ENCODE results near the gene PLXNB1.
A peak's percentile ranks its signal among the peaks of the same experiment; 100 is the strongest.
"Not testable (repeated sequence)": the region's sequence is repeated elsewhere in the genome, so short reads cannot be mapped to it uniquely, and the experiment has no call there.

PLXNB1 gene

DNA sequence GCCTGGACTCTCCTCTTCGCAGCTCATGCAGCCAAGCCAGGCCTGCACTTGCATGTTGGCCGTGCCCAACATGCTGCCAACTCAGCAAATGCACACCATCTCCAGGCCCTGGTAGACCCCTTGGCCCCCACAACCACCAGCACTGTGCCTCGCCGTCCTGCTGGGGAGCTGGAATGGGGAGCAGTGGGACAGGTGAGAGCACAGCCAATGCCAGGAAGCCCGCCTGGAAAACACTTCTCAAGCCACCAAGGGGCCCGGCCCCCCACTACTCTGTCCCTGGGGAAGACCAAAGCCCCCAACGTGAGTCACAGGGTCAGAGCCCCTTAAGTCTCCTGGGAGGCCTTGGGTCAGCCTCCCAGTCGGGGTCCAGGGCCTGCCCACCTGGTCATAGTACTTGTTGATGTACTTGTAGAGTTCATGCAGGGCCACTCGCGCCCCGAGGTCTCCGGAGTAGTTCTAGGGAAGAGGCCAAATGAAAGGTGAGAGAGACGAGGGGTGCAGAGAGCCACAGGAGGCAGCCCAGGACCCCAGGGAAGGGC is 24.5 kb downstream of the PLXNB1 start:
- no peak for DNase-seq (ENCODE audit: low read depth)

DNA sequence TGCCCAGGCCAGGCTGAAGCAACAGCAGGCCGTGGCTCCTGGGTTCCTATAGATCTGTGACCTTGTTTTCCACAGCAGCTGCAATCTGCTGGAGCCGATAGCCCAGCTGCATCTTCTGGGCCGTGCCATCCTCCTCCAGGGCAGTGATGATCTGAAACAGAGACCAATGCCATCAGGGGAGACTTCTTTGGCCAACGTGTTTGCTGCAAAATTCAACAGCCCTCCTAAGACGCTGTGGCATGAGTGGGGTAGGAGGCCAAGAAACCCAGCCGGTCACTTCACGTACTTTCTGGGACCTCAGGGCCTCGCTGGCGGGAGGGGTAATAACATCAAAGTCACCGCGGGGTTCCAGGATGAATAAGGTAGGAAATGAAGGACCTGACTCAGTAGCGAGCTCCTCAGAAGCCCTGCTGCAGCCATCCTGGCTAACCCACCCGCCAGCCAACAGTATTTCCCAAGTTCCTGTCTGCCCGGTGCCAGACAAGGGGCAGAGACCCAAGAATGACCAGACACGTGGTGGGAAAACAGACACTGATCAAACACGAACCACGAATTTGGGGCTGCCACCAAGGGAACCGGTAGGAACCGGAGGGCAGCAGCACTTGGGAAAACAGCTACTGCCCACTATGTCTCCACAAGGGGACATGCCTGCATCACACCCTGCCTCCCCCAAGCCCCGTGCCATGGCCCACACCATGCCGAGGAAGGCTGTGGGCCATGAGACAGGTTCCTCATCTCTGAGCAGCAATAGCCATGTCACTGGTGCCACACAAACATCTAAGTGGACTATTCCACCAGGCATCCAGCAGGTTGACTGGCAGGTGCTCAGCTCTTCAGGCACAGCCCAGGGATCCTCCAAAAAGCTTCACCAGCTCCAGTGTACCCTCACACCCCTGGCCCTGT is 25.2 kb downstream of the PLXNB1 start:
- DNase-seq (ENCODE audit: low read depth), result no peak

- no peak for DNase-seq (ENCODE audit: low read depth)
Measured at GRCh38 chr3:48403533-48404439, 26.1 kb downstream of the PLXNB1 start.

GRCh38 chr3:48402907-48403306 is 27.0 kb downstream of the PLXNB1 start:
- DNase-seq (ENCODE audit: low read depth), result no peak

- peak; percentile 85 for DNase-seq (ENCODE audit: low read depth)
Measured at GRCh38 chr3:48402281-48402732, 27.6 kb downstream of the PLXNB1 start.

DNA sequence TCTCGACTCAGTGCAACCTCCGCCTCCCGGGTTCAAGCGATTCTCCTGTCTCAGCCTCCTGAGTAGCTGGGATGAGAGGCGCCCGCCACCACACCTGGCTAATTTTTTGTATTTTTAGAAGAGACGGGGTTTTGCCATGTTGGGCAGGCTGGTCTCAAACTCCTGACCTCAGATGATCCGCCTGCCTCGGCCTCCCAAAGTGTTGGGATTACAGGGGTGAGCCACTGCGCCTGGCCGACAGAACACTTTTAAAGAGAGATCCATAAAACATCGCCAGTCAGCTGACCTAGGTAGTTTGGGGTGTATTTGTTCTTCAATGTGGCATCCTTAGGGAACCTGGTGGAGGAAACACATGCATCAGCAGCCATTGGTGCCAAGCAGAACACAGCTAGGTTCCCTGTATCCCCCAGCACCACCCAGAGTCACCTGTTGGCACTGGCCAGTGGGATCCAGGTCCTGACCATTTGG is 28.4 kb downstream of the PLXNB1 start:
- not testable (repeated sequence) for DNase-seq (ENCODE audit: low read depth)

DNA sequence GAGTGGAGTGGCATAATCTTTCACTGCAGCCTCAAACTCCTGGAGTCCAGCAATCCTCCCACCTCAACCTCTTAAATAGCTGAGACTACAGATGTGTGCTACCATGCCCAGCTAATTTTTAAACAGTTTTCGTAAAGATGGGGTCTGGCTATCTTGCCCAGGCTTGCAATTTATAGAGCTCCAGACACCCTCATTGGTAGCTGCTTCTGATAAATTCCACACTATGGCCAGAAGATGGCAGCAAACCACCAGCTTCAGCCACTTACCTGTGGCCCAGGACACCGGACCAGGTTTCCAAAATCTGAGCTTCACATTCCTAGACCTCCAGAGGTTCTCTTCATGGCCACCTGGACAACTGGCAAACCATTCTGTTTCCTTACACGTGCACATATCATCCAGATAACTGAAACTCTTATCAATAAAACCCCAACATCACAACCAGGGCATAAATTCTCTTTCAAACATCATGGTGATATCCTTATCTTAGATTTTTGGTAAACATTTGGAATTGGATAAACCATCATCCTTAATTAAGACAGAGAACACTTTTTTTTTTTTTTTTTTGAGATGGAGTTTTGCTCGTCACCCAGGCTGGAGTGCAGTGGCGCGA is 29.0 kb downstream of the PLXNB1 start:
- DNase-seq (ENCODE audit: low read depth), result peak; percentile 4

DNA sequence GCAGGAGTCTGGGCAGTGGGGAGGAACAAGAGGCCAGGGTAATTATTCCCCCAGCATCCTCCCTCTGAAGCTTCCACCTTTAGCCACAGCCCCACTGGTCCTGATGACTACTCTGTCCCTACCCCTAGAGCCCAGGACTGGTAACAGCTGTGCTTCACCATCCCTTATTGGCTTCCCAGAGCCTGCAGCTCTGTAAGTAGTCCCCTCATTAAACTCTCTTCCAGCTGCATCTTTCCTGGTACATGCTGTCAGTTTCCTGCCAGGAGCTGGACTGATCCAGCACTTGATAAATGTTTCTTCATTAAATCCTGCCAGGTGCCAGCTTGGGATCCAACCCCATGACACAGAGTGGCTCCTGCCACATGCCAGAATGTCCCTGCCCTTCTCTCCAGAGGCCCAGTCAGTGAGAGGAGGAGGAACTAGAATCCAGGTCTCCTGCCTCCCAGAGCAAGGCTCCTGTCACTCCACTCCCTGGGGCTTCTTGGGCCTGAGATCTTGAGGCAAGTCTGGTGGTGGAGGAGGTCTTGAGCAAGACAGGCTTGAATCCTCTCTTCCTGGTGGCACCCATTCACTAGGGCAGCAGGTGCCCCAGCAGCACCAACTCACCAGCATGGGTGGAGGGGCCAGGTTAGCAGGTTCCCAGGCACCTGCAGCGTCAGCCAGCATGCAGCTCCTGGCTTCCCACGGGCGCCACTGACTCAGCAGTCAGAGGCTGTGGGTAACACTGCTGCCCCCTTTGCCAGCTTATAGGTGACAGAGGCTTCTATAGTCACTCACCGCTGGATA is 30.3 kb downstream of the PLXNB1 start:
- DNase-seq (ENCODE audit: low read depth), result no peak

GRCh38 chr3:48398701-48399386 is 31.0 kb downstream of the PLXNB1 start:
- no peak for DNase-seq (ENCODE audit: low read depth)

- DNase-seq (ENCODE audit: low read depth), result no peak
Measured at GRCh38 chr3:48397767-48398681, 31.9 kb downstream of the PLXNB1 start.

GRCh38 chr3:48395714-48396113 is 34.2 kb downstream of the PLXNB1 start:
- DNase-seq (ENCODE audit: low read depth), result no peak

DNA sequence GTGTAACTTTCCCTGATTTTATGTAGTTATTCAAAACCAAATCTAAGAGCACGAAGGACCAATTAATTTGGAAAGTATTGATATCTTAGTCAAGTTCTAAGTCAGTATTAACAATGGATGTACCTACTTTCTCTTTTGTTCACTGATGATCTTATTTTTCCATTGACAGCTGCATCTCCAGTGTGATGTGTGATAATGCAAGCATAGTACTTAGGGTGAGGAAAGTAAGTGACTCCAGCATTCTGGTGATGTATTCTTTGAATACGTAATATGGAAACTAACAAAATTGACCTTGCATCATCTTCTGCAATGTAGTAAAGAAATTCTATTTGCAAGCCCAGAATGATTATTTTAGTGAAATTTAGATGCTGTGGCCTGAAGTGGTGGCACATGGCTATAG is 35.5 kb downstream of the PLXNB1 start:
- no peak for DNase-seq (ENCODE audit: low read depth)

DNA sequence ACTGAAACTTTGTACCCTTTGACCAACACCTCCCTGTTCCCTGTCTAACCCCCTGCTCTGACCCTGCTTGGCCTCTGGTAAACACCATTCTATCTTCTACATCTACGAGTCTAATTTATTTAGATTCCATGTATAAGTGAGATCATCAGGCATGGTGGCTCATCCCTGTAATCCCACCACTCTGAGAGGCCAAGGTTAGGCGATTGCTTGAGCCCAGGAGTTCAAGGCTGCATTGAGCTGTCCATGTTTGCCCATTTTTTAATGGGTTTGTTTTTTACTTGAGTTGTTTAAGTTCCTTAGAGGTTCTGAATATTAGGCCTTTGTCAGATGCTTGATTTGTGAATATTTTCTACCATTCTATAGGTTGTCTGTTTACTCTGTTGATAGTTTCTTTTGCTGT is 40.9 kb downstream of the PLXNB1 start:
- DNase-seq (ENCODE audit: low read depth), result no peak

- DNase-seq (ENCODE audit: low read depth), result no peak
Measured at GRCh38 chr3:48387634-48388033, 42.3 kb downstream of the PLXNB1 start.

DNA sequence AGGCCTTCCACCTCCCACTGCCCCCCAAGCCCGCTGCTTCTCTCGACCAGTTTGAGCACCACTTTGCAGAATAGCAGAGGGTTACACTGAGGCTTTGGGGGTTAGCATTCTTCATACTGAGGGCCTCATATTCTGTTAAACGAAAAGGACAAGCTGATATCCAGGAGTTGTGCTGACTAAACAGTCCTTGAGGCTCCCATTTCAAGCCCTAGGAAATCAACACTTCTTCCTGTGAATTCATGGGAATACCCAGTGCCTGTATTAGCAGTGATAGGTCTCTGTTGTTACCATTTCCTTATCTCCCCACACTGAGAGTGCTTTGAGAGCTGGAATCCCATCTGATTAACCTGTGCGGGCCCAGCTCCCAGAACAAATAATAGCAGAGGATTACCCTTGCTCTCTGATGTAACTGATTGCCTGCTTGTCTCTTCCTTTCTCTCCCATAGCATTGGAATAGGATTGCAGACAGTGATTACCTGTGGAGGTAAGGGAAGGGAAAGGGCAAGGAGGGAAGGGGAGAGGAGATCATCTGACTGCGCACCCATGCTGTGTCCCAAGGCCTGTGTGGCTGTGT is 56.9 kb downstream of the PLXNB1 start:
- no peak for DNase-seq (ENCODE audit: low read depth)

DNA sequence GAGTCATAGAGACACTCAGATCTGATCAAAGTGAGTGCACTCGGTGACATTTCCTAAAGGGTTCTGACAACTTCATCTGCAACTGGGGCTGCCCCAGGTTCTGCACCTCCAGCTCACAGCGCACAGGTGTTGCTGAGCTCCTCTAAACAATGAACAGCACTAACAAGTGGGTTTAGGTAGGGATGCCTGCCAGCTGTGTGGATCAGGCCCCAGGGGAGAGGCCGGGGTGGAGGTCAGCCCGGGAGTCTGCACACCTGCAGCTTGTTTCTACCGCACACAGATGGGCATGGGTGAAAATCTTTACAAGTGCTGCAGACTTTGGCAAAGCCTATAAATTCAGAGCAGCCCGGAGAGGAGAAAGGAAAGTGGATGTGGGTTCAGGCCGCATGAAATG is 57.5 kb downstream of the PLXNB1 start:
- DNase-seq (ENCODE audit: low read depth), result no peak

GRCh38 chr3:48371651-48372376 is 58.1 kb downstream of the PLXNB1 start, which contains the start of gene FBXW12:
FBXW12 (plus strand) TSS chr3:48372219; CDS start chr3:48372768, 549 bp downstream.
- DNase-seq (ENCODE audit: low read depth), result no peak

DNA sequence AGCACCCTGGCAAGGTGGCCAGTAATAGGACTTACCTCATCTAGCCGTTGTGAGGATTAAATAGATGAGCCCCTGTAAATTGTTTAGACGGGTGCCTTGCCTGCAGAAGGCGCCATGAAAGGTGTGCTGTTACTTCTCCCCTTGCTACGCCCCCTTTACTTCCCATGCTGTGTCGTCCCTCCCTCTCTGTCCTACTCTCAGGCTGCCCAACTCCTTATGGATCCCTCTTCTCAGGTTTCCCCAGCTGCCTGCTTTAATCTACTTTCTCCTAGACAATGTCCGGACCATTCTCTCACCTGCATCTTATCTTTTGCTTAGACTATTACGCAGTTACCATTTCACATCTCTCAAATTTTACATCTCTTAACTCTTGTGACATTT is 59.6 kb downstream of the PLXNB1 start:
- DNase-seq (ENCODE audit: low read depth), result no peak

Data from GM04503 (cell line).